Endothelial cell of umbilical vein (primary cell): ENCODE data around the gene LHPP. TPM values are rescaled to one million over a fixed set of nuclear protein-coding genes. Genes with fewer than 3 reads are reported as not detected.

Experiments
- BruUV-seq: library from RNA; stranded (reverse); fragments of 400-500 nt; replicated peaks from 2 replicates; lab custom pipeline; 2021; lab: Mats Ljungman, UMichigan
- CTCF ChIA-PET: fragments of 300-600, 350-600 bp; sonication (Branson Sonifier 250); formaldehyde crosslinking; loops from one replicate; lab custom pipeline; 2021; ENCODE audit warnings: antibody characterized with exemption, inconsistent platforms; lab: Charles Lee
- POLR2A ChIA-PET: fragments of 300-600, 350-600 bp; sonication (Branson Sonifier 250); formaldehyde crosslinking; loops from one replicate; lab custom pipeline; 2021; ENCODE audit warnings: antibody characterized with exemption, inconsistent platforms; lab: Charles Lee
- DNase-seq: peaks from one replicate; pipeline ENCODE4 v3.0.0-alpha.2; 2011; ENCODE audit warnings: low read depth, low spot score
- FAIRE-seq: peaks from 2 replicates; lab custom pipeline; 2011; peaks lifted over from hg19 to GRCh38; lab: Jason Lieb, UNC
- H2AFZ ChIP-seq: 2 replicates; pipeline ENCODE4 v1.6.0; 2012; ENCODE audit warnings: low read depth, low read length, control low read depth, inconsistent platforms
- H3K27ac ChIP-seq: 2 replicates; pipeline ENCODE4 v1.5.1; 2011; ENCODE audit warnings: low read depth, mild to moderate bottlenecking, control low read depth, low read length, moderate library complexity; ENCODE audit not compliant: insufficient read depth
- H3K27me3 ChIP-seq, 2 experiments: 2 replicates each; pipeline versions ENCODE4 v1.6.0 to v1.6.1; 2011; ENCODE audit warnings: low read length in 2 of 2, mixed read lengths in 1 of 2; ENCODE audit not compliant: control insufficient read depth in 2 of 2, insufficient read depth in 2 of 2
- H3K36me3 ChIP-seq, 2 experiments: 2 replicates in 1 of 2; 3 replicates in 1 of 2; pipeline ENCODE4 v1.5.1; 2011; ENCODE audit warnings: low read length in 2 of 2, mild to moderate bottlenecking in 1 of 2, moderate library complexity in 1 of 2; ENCODE audit not compliant: control insufficient read depth in 2 of 2, insufficient read depth in 2 of 2; ENCODE audit errors: extremely low read depth in 1 of 2
- H3K4me1 ChIP-seq: 3 replicates; pipeline ENCODE4 v1.5.1; 2011; ENCODE audit warnings: mild to moderate bottlenecking, low read length; ENCODE audit not compliant: control insufficient read depth, insufficient read depth; ENCODE audit errors: extremely low read depth
- H3K4me2 ChIP-seq: 2 replicates; pipeline ENCODE4 v1.6.1; 2011; ENCODE audit warnings: low read length, control low read depth, mixed read lengths; ENCODE audit not compliant: insufficient read depth
- H3K4me3 ChIP-seq, 3 experiments: fragments of 200-600 bp in 1 of 3; sonication (generic), shearing (Covaris generic) in 1 of 3; replicated peaks in 1 of 3; 2 replicates each; pipeline ENCODE4 v1.5.1; 2011 to 2016; ENCODE audit warnings: control low read depth in 3 of 3, low read length in 3 of 3, mild to moderate bottlenecking in 2 of 3, inconsistent platforms in 1 of 3, low read depth in 1 of 3, moderate library complexity in 1 of 3; ENCODE audit not compliant: insufficient read depth in 1 of 3
- H3K79me2 ChIP-seq: 2 replicates; pipeline ENCODE4 v1.6.0; 2012; ENCODE audit warnings: low read length, inconsistent platforms; ENCODE audit not compliant: control insufficient read depth, insufficient read depth
- H3K9ac ChIP-seq: replicated peaks from 2 replicates; pipeline ENCODE3; 2011; ENCODE audit warnings: low read length, control low read depth; ENCODE audit not compliant: insufficient read depth; ENCODE audit errors: extremely low read depth
- H3K9me1 ChIP-seq: replicated peaks from 3 replicates; pipeline ENCODE4 v1.6.0; 2011; ENCODE audit warnings: mild to moderate bottlenecking, low read length; ENCODE audit not compliant: control insufficient read depth, insufficient read depth; ENCODE audit errors: extremely low read depth
- H3K9me3 ChIP-seq: replicated peaks from 2 replicates; pipeline ENCODE4 v1.5.1; 2012; ENCODE audit warnings: low read length, inconsistent platforms; ENCODE audit not compliant: control insufficient read depth, insufficient read depth
- H4K20me1 ChIP-seq: replicated peaks from 2 replicates; pipeline ENCODE3; 2011; ENCODE audit warnings: mild to moderate bottlenecking, low read length; ENCODE audit not compliant: control insufficient read depth, insufficient read depth; ENCODE audit errors: extremely low read depth
- EZH2 ChIP-seq: IDR thresholded peaks from 2 replicates; pipeline ENCODE4 v1.6.1; 2012; ENCODE audit warnings: borderline replicate concordance, low read depth, mild to moderate bottlenecking, moderate library complexity, low read length, inconsistent platforms; ENCODE audit not compliant: severe bottlenecking
- FOS ChIP-seq: IDR thresholded peaks from 2 replicates; pipeline ENCODE4 v1.6.1; 2011; ENCODE audit warnings: mild to moderate bottlenecking, low read length, moderate library complexity, borderline replicate concordance; ENCODE audit not compliant: insufficient read depth
- GATA2 ChIP-seq: IDR thresholded peaks from 2 replicates; pipeline ENCODE4 v1.7.0; 2011; ENCODE audit warnings: low read depth, mild to moderate bottlenecking, moderate library complexity, mixed read lengths, low read length; ENCODE audit not compliant: insufficient read length, insufficient read depth
- JUN ChIP-seq: IDR thresholded peaks from 2 replicates; pipeline ENCODE4 v1.6.1; 2011; ENCODE audit warnings: borderline replicate concordance, low read depth; ENCODE audit not compliant: insufficient read length, insufficient read depth
- MYC ChIP-seq: IDR thresholded peaks from one replicate; pipeline ENCODE4 v1.6.1; 2011; ENCODE audit warnings: mild to moderate bottlenecking, low read depth, low read length
- POLR2A ChIP-seq: IDR thresholded peaks from 2 replicates; pipeline ENCODE4 v1.6.1; 2012; ENCODE audit warnings: low read depth, mild to moderate bottlenecking, control low read depth, low read length
- POLR2AphosphoS5 ChIP-seq: IDR thresholded peaks from 2 replicates; pipeline ENCODE4 v1.6.1; 2012; ENCODE audit warnings: low read depth, mild to moderate bottlenecking, control low read depth, low read length, moderate library complexity; ENCODE audit not compliant: insufficient read depth
- dilution Hi-C: fragments of 300-500 bp; cut with MboI; formaldehyde crosslinking; loops from one replicate; pipeline ENCODE4 v1.15.0; 2019; ENCODE audit warnings: low sequenced_read_pairs; ENCODE audit not compliant: extremely low pct_ligation_motif_present
- intact Hi-C: fragments of 100-400 bp; cut with micrococcal nuclease; formaldehyde crosslinking; loops from one replicate; pipeline ENCODE4 v1.10.0; 2022
- polyA plus RNA-seq, 4 experiments: library from polyadenylated mRNA; depleted of rRNA in 3 of 4; stranded (reverse) in 3 of 4; unstranded in 1 of 4; fragments of >200 nt; gene quantifications; 2 replicates each; pipeline versions ENCODE4 v1.2.1 to v1.2.3, GENCODE V29; 2011 to 2012; ENCODE audit warnings: missing spikeins in 1 of 4
- total RNA-seq: library from RNA; stranded (reverse); gene quantifications from 2 replicates; pipeline ENCODE4 v1.2.3, GENCODE V29; 2021
- TF ChIP-seq, protein P1 (sequence below): IDR thresholded peaks from 2 replicates; pipeline ENCODE4 v1.6.1; 2011; ENCODE audit not compliant: insufficient read depth, insufficient read length
- TF ChIP-seq, protein P2 (sequence below), 2 donors: IDR thresholded peaks; 1 replicate in 1 of 2; 2 replicates in 1 of 2; pipeline ENCODE4 v1.5.1; 2011; ENCODE audit warnings: low read length in 2 of 2, mild to moderate bottlenecking in 2 of 2, moderate library complexity in 2 of 2, control low read depth in 1 of 2, inconsistent platforms in 1 of 2, low read depth in 1 of 2; ENCODE audit not compliant: insufficient read depth in 1 of 2; ENCODE audit errors: extremely low read depth in 1 of 2

The LHPP gene
- total and polyA plus RNA-seq, 2 donors (not counting 3 experiments of a cell fraction or from before 2014, with no cell fraction given), result 5.8 to 11.2 TPM

DNA sequence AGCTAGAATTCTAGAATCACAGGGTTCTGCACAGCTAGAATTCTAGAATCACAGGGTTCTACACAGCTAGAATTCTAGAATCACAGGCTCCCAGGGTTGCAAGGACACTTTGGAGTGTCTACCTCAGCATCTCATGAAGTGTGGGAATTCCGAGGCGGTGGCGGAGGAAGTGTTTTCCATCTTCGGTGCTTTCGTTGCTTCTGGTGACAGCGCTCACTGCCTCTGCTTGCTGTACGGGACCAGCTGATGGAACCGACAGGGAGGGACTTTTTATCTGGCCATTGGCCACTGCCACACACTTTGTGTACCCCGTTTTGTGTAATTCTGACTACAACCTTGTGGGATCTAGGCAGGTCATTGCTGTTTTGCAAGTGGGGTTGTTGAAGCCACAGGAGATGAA, 29.5 kb downstream of the LHPP start:
- Histone ChIP-seq H3K27me3 (no peaks in the 10 kb centered on the region), H3K9me1 (no peaks in the 10 kb centered on the region), H2AFZ (no peak overlapping the region), H3K4me3 (no peak overlapping the region), H3K79me2 (no peaks in the 10 kb centered on the region), H3K27ac (no peak overlapping the region), H3K4me1 (no peaks in the 10 kb centered on the region), H4K20me1 (no peaks in the 10 kb centered on the region), H3K9ac (no peak overlapping the region), H3K9me3 (no peaks in the 10 kb centered on the region), H3K36me3 (no peaks in the 10 kb centered on the region), H3K4me2 (no peak overlapping the region)
- TF ChIP-seq JUN (no peak), POLR2A (no peak), POLR2AphosphoS5 (no peak), GATA2 (no peak), FOS (no peak), MYC (no peak), EZH2 (no peak)
- TF ChIP-seq, protein P1, sequence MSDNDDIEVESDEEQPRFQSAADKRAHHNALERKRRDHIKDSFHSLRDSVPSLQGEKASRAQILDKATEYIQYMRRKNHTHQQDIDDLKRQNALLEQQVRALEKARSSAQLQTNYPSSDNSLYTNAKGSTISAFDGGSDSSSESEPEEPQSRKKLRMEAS, result no peak
- TF ChIP-seq, protein P2, sequence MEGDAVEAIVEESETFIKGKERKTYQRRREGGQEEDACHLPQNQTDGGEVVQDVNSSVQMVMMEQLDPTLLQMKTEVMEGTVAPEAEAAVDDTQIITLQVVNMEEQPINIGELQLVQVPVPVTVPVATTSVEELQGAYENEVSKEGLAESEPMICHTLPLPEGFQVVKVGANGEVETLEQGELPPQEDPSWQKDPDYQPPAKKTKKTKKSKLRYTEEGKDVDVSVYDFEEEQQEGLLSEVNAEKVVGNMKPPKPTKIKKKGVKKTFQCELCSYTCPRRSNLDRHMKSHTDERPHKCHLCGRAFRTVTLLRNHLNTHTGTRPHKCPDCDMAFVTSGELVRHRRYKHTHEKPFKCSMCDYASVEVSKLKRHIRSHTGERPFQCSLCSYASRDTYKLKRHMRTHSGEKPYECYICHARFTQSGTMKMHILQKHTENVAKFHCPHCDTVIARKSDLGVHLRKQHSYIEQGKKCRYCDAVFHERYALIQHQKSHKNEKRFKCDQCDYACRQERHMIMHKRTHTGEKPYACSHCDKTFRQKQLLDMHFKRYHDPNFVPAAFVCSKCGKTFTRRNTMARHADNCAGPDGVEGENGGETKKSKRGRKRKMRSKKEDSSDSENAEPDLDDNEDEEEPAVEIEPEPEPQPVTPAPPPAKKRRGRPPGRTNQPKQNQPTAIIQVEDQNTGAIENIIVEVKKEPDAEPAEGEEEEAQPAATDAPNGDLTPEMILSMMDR (IDR thresholded peaks at IDR 0.05; ENCODE audit: extremely low read depth in 1 of 2, insufficient read depth in 1 of 2, low read depth in 1 of 2, low read length in 2 of 2), result no peak
- intact Hi-C loops, result no loop called here
- DNase-seq (no peak), FAIRE-seq (no peak)
- ChIA-PET CTCF (no interaction called here), POLR2A (no interaction called here)
- dilution Hi-C loops, result no loop called here
- no TSS peak for BruUV-seq
